Left ventricle myocardium inferior (tissue), 1 donor: ENCODE measurements around the gene GAK. TPM values are rescaled to one million over a fixed set of nuclear protein-coding genes. Genes with fewer than 3 reads are reported as not detected.

Experiments
- DNase-seq: peaks from one replicate; pipeline ENCODE4 v3.0.0-alpha.2; 2020
- H3K27ac ChIP-seq: fragments of 200-600 bp; replicated peaks from 2 replicates; pipeline ENCODE4 v1.8.0; 2021
- H3K27me3 ChIP-seq: fragments of 200-600 bp; 2 replicates; pipeline ENCODE4 v1.8.0; 2021; ENCODE audit warnings: low read depth
- H3K36me3 ChIP-seq: fragments of 200-600 bp; 2 replicates; pipeline ENCODE4 v1.8.0; 2021
- H3K4me1 ChIP-seq: fragments of 200-600 bp; 2 replicates; pipeline ENCODE4 v1.8.0; 2021
- H3K4me3 ChIP-seq: fragments of 200-600 bp; 2 replicates; pipeline ENCODE4 v1.8.0; 2021; ENCODE audit warnings: mild to moderate bottlenecking, moderate library complexity
- H3K9me3 ChIP-seq: fragments of 200-600 bp; replicated peaks from 2 replicates; pipeline ENCODE4 v1.8.0; 2021
- CTCF ChIP-seq: fragments of 200-600 bp; IDR thresholded peaks from 2 replicates; pipeline ENCODE4 v1.8.0; 2021; ENCODE audit warnings: antibody characterized with exemption, mild to moderate bottlenecking, borderline replicate concordance
- intact Hi-C: fragments of 100-400 bp; cut with micrococcal nuclease; formaldehyde crosslinking; loops from one replicate; pipeline ENCODE4 v1.11.0; 2022
- total RNA-seq: library from RNA; stranded (reverse); fragmentation: NEBNext Ultra II Directional; extraction: Animal tissue kit (Norgen Biotek cat#: 25700); gene quantifications from one replicate; pipeline ENCODE4 v1.2.1, GENCODE V29; 2021
- donor health status: DM: no; HTN: yes; CAD: no; lungs with severe emphysema.

Gene GAK
- total RNA-seq, 1 donor from 2014 or later: 25.1 TPM

- no peaks in the 10 kb centered on the region for H3K4me1 ChIP-seq
- no peak overlapping the region for H3K27ac ChIP-seq
- H3K36me3 ChIP-seq: peaks cover 76% of the 10 kb centered on the region
- H3K9me3 ChIP-seq: no peaks in the 10 kb centered on the region
- intact Hi-C loops: no loop called here
- no peak for DNase-seq
- H3K27me3 ChIP-seq: no peaks in the 10 kb centered on the region
- no peak overlapping the region for H3K4me3 ChIP-seq
- TF ChIP-seq CTCF: no peak
Observed at GRCh38 chr4:856225-856901, 75.8 kb downstream of the GAK start.

GRCh38 chr4:855880-856224 lies 76.3 kb downstream of the GAK start:
- H3K4me1 ChIP-seq: no peaks in the 10 kb centered on the region
- intact Hi-C loops: no loop called here
- H3K27me3 ChIP-seq: no peaks in the 10 kb centered on the region
- H3K27ac ChIP-seq: no peak overlapping the region
- H3K4me3 ChIP-seq: no peak overlapping the region
- no peaks in the 10 kb centered on the region for H3K9me3 ChIP-seq
- peaks cover 76% of the 10 kb centered on the region for H3K36me3 ChIP-seq
- no peak for DNase-seq
- TF ChIP-seq CTCF: no peak

- Histone ChIP-seq H3K4me3 (no peak overlapping the region), H3K4me1 (no peaks in the 10 kb centered on the region), H3K27ac (no peak overlapping the region), H3K9me3 (no peaks in the 10 kb centered on the region), H3K27me3 (no peaks in the 10 kb centered on the region), H3K36me3 (peaks cover 76% of the 10 kb centered on the region)
- no peak for DNase-seq
- TF ChIP-seq CTCF: no peak
- intact Hi-C loops: no loop called here
Observed at GRCh38 chr4:854356-854755, 77.8 kb downstream of the GAK start.

GRCh38 chr4:853416-853781 lies 78.7 kb downstream of the GAK start:
- TF ChIP-seq CTCF: no peak
- no peak for DNase-seq
- intact Hi-C loops: no loop called here
- no peaks in the 10 kb centered on the region for H3K9me3 ChIP-seq
- no peaks in the 10 kb centered on the region for H3K4me1 ChIP-seq
- no peak overlapping the region for H3K27ac ChIP-seq
- no peaks in the 10 kb centered on the region for H3K27me3 ChIP-seq
- H3K4me3 ChIP-seq: no peak overlapping the region
- H3K36me3 ChIP-seq: peaks cover 71% of the 10 kb centered on the region

GRCh38 chr4:851701-852430 lies 80.2 kb downstream of the GAK start:
- Histone ChIP-seq H3K9me3 (no peaks in the 10 kb centered on the region), H3K36me3 (peaks cover 64% of the 10 kb centered on the region), H3K4me1 (no peaks in the 10 kb centered on the region), H3K4me3 (no peak overlapping the region), H3K27me3 (no peaks in the 10 kb centered on the region), H3K27ac (no peak overlapping the region)
- TF ChIP-seq CTCF: no peak
- DNase-seq: no peak
- intact Hi-C loops: no loop called here
